Dedifferentiated amniotic fluid mesenchymal stem cell (primary cell): ENCODE measurements around the gene SFXN5.

ENCODE experiments used
- DNase-seq: peaks from one replicate; pipeline ENCODE4 v3.0.0-alpha.2; 2016; ENCODE audit errors: extremely low spot score

SFXN5 gene

DNA sequence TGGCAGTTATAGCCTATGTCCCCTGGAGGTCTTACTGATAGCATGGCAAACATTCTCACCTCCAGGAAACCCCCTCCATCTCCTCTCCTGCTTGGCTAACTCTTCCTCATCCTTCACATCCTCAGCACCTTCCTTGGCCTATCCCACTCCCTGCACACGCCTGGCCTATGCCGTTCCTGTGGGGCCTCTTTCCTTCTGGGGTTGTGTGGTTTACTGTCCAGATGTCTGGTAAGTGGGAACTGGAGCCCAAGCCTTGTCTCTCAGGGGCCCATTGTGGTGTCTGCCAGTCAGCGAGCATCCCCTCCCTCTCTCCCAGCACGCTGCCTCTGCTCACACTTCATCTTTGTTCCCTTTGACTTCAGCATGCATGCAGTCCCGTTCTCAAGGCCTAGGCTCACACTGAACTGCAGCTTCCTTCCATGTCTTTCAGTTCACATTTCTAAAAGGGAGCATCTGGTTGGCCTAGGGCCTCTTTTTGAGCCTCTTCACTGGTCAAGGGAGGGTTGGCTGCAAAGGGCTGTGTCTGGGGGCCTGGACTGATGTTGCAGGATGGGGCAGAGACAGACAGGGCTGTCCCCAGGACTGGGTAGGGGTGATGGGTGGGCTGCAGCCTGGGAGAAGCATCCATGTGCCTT is 171.2 kb downstream of the SFXN5 start:
- DNase-seq: no peak

DNA sequence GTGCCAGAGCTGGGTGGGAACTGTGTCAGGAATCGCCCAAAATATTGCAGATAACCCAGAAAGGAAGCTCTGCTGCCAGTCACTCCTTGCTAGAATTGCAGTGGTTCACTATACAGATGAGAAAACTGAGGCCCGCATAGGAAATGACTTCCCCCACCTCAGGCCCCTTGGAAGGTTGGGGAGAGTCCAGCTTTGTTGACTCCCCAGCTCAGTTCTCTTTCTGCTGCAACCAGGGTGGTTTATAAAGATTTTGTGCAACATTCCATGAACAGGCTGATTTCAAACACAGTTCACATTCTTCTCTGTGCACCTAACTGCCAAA is 173.0 kb downstream of the SFXN5 start:
- DNase-seq: no peak

DNA sequence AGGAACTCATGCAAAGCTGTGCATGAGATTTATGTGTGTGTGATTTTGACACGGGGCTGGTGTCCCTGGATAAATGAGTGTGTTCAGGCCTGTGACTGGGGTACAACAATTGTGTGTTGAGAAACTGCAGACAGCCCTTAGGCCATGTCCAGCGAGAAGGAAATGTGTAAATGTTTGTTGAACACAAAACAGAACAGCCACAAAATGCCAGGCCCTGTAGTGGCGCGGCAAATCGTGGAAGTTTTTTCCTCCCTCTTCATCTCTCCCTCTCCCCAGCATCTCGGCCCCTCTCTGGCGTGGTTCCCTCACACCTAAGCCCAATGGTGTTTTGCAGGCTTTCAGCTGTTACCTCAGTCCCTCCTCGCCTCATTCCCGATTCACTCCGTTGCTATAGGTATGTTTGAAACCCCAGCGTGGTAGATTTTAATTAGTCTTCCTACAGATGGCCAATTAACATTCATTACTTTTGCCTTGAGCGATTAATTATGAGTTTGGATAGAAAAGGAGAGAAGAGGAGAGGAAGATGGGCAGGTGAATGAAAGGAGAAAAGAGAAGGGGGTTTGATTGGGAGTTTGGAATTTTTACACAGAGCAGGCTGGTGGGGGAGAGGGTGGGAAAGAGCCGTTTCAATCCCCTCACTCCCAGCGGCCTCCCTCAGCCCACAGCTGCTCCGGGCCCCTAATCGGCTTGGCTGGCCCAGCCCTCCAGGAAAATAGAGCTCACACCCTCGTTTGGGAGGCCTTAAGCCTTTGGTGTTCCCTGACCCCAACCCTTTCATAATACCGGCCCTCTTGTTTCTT is 173.5 kb downstream of the SFXN5 start:
- no peak for DNase-seq

DNA sequence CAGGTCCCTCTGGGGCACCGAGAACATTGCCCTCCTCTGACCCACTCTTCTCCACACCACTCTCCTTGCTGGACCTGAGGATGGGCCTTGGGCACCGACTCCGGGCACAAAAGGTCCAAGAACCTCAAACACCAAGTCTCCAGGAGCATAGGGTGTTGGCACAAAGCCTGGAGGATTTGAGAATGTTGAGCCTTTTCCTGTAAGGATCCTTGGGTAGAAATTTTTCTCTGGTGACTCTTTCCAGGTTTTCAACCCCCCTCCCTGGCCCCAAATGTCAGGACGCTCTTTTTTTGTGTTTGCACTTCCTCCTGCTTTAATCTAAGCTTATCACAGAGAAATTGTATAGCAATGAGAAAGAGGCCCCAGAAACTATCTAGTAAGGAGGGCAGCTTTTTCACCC is 175.1 kb downstream of the SFXN5 start:
- DNase-seq: no peak

DNA sequence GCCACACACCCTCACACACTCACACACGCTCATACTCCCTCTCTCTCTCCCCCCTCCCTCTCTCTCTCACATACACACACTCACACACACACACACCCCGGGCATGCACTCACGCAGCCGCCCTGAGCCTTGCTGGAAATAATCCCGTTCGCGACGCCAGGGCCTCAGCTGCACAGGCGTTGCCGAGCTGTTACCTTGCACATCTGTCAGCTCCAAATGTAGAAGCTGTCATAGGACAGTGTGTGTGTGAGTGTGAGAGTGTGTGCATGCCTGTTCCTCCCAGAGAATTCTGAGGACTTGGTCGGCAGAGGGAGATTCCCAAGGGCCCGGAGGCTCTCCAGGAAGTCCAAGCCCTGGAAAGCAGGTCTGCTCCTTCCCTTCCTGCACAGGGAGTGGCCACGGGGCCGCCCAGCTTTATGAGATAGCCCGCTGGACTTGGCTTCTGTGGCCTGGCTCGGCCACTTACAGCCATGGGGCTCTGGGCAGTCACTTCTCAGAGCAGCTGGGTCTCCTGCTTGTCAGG is 175.7 kb downstream of the SFXN5 start:
- DNase-seq: no peak

DNA sequence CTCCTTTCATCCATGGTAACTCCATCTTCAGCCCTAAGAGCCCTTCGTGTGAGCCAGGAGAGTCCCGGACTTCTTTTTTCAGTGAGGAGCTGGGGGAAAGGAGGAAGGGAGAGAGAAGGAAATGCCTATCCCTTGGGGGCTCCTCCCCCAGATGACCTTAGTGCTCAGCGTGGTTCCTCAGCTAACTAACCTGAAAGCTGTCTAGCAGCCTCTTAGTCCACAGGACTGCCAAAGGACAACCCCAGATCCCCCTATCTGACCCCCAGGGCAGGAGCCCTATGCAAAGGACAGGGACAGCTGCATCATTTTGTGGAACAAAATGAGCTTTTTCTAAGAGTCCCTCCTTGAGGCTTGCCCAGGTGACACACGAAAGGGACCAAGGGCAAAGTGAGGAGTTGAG is 176.4 kb downstream of the SFXN5 start:
- no peak for DNase-seq

DNA sequence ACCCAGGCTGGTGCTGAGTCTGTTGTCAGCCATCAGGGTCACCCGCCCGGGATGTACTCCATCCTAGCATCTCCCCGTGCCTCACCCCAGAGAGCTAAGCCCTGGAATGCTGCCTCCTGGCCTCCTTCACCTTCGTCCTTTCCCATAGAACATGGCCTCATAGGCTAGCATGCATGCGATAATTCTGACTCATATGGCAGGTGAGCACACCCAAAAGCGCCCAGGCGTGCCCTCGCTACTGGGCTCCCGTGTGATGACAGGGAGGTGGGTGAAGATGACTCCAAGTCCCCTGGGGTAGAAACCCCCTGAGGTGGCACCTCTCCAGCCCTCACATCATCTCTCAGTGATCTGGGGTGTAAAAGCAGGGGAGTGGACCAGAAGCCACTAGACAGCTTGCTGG is 177.0 kb downstream of the SFXN5 start:
- DNase-seq: no peak

DNA sequence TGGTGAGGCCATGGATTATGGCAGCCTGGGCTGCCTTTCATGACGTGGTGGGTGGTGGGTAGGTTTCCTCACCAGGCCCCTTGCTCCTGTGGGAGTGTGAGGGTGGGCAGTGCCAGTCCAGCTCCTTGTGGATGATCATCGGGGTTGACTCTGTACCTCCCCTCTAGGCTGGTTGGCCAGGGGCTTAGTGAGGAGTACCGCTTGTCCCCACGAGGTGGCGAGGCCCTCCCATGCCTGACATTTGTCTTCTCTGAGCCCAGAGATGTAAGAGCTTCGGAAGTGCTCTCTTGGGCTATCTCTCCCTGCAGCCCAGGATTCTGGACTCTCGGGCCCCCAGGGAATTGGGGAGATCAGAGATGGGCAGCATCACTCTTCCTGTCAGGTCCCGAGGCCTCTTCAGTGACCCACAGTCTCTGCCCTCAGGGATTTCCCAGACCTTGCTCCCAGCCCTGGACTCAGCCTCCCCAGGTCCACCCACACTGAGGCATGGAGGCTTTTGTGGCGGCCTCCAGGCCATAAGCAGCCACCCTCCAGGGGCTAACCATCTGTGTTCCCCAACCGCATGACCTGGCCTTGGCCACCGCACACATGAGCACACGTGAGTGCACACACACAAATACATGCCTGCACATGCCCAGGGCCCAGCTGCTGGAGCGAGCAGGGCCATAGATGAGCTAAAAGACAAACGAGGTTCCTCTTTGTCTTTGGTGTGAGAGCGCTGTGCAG is 177.8 kb downstream of the SFXN5 start:
- DNase-seq: peak; percentile 66

DNA sequence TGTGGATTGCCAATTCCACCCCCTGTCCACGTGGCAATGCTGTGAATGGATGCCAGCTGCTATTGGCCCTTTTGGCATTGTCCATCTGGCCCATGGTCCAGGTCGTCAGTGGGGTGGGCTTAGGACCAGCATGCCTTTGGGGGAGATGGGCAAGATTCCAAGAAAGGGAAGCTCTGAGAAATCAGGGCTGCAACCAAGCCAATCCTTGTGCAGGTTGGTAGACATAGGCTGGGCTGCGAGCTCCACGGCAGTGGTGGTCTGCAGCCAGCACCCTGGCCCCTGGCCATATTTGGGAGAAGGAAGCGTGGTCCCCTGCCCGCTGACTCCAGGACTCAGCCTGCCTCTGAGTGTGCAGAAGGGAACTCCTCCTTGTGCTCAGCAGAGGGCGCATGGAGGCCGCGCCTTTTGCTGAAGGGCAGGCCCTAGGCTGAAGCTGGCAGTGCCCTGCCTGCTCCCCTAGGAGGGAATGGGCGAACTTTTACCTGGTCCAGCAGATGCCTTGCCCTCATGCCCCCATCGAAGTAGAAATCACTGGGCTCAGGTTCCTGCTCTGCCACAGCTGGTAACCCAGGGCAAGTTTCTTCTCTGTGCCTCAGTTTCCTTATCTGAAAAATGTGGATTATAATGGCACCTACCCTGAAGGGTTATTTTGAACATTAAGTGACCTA is 178.9 kb downstream of the SFXN5 start:
- peak; percentile 62 for DNase-seq
